Muscle layer of colon (tissue), 2 donors: ENCODE measurements around the gene RGS6.

Experiments
- H3K27ac ChIP-seq: one replicate; pipeline ENCODE4 v1.7.0; 2013; ENCODE audit warnings: low read depth, mild to moderate bottlenecking, low read length, moderate library complexity
- H3K27me3 ChIP-seq, 2 donors: one replicate each; pipeline ENCODE4 v1.7.0; 2013; ENCODE audit warnings: low read length in 2 of 2, mild to moderate bottlenecking in 2 of 2; ENCODE audit not compliant: insufficient read depth in 2 of 2, control insufficient read depth in 1 of 2
- H3K36me3 ChIP-seq: one replicate; pipeline ENCODE4 v1.7.0; 2013; ENCODE audit warnings: mild to moderate bottlenecking, low read length; ENCODE audit not compliant: insufficient read depth
- H3K4me1 ChIP-seq: one replicate; pipeline ENCODE4 v1.7.0; 2013; ENCODE audit warnings: mild to moderate bottlenecking, low read length; ENCODE audit not compliant: insufficient read depth
- H3K4me3 ChIP-seq, 2 donors: one replicate each; pipeline ENCODE4 v1.7.0; 2013; ENCODE audit warnings: low read length in 2 of 2, low read depth in 1 of 2, mild to moderate bottlenecking in 1 of 2, moderate library complexity in 1 of 2
- H3K9ac ChIP-seq: one replicate; pipeline ENCODE4 v1.7.0; 2013; ENCODE audit warnings: low read length
- H3K9me3 ChIP-seq: one replicate; pipeline ENCODE4 v1.7.0; 2013; ENCODE audit warnings: mild to moderate bottlenecking, low read length
- donor health status: abdominal sarcoma.
- donor health status: Adenocarcinoma of cecum.

The RGS6 gene

GRCh38 chr14:72591391-72591790 lies 659.2 kb downstream of the RGS6 start:
- Histone ChIP-seq H3K9ac (no peak overlapping the region), H3K36me3 (no peaks in the 10 kb centered on the region), H3K4me3 (no peak overlapping the region), H3K4me1 (no peaks in the 10 kb centered on the region), H3K27ac (no peak overlapping the region), H3K27me3 (no peaks in the 10 kb centered on the region), H3K9me3 (no peaks in the 10 kb centered on the region)

GRCh38 chr14:72594099-72594901 lies 662.1 kb downstream of the RGS6 start:
- H3K9ac ChIP-seq: no peak overlapping the region
- no peaks in the 10 kb centered on the region for H3K36me3 ChIP-seq
- no peaks in the 10 kb centered on the region for H3K9me3 ChIP-seq
- H3K4me3 ChIP-seq: no peak overlapping the region
- no peaks in the 10 kb centered on the region for H3K27me3 ChIP-seq
- H3K4me1 ChIP-seq: no peaks in the 10 kb centered on the region
- no peak overlapping the region for H3K27ac ChIP-seq

GRCh38 chr14:72595152-72595862 lies 663.1 kb downstream of the RGS6 start:
- Histone ChIP-seq H3K4me1 (no peaks in the 10 kb centered on the region), H3K36me3 (no peaks in the 10 kb centered on the region), H3K4me3 (no peak overlapping the region), H3K9me3 (no peaks in the 10 kb centered on the region), H3K9ac (no peak overlapping the region), H3K27ac (no peak overlapping the region), H3K27me3 (no peaks in the 10 kb centered on the region)

GRCh38 chr14:72597252-72598233 lies 665.3 kb downstream of the RGS6 start:
- H3K4me3 ChIP-seq: no peak overlapping the region
- no peak overlapping the region for H3K27ac ChIP-seq
- H3K9me3 ChIP-seq: no peaks in the 10 kb centered on the region
- no peaks in the 10 kb centered on the region for H3K27me3 ChIP-seq
- no peaks in the 10 kb centered on the region for H3K4me1 ChIP-seq
- H3K9ac ChIP-seq: no peak overlapping the region
- H3K36me3 ChIP-seq: no peaks in the 10 kb centered on the region

GRCh38 chr14:72598306-72598705 lies 666.1 kb downstream of the RGS6 start:
- H3K27ac ChIP-seq: no peak overlapping the region
- H3K36me3 ChIP-seq: no peaks in the 10 kb centered on the region
- H3K4me1 ChIP-seq: no peaks in the 10 kb centered on the region
- no peak overlapping the region for H3K4me3 ChIP-seq
- H3K27me3 ChIP-seq: no peaks in the 10 kb centered on the region
- H3K9ac ChIP-seq: no peak overlapping the region
- no peaks in the 10 kb centered on the region for H3K9me3 ChIP-seq

- Histone ChIP-seq H3K9me3 (no peaks in the 10 kb centered on the region), H3K9ac (no peak overlapping the region), H3K27me3 (no peaks in the 10 kb centered on the region), H3K27ac (no peak overlapping the region), H3K4me3 (no peak overlapping the region), H3K36me3 (no peaks in the 10 kb centered on the region), H3K4me1 (no peaks in the 10 kb centered on the region)
Measured at GRCh38 chr14:72599579-72600470, 667.6 kb downstream of the RGS6 start.

GRCh38 chr14:72600551-72601330 lies 668.5 kb downstream of the RGS6 start:
- Histone ChIP-seq H3K27ac (no peak overlapping the region), H3K36me3 (no peaks in the 10 kb centered on the region), H3K4me1 (no peaks in the 10 kb centered on the region), H3K4me3 (no peak overlapping the region), H3K9me3 (no peaks in the 10 kb centered on the region), H3K9ac (no peak overlapping the region), H3K27me3 (no peaks in the 10 kb centered on the region)

- Histone ChIP-seq H3K9ac (no peak overlapping the region), H3K36me3 (no peaks in the 10 kb centered on the region), H3K27me3 (no peaks in the 10 kb centered on the region), H3K9me3 (no peaks in the 10 kb centered on the region), H3K4me1 (no peaks in the 10 kb centered on the region), H3K27ac (no peak overlapping the region), H3K4me3 (no peak overlapping the region)
Measured at GRCh38 chr14:72603639-72604038, 671.4 kb downstream of the RGS6 start.

GRCh38 chr14:72604133-72604532 lies 671.9 kb downstream of the RGS6 start:
- Histone ChIP-seq H3K4me1 (no peaks in the 10 kb centered on the region), H3K27me3 (no peaks in the 10 kb centered on the region), H3K27ac (no peak overlapping the region), H3K9me3 (no peaks in the 10 kb centered on the region), H3K9ac (no peak overlapping the region), H3K4me3 (no peak overlapping the region), H3K36me3 (no peaks in the 10 kb centered on the region)
